Breast epithelium (tissue), 3 donors: Measurements from ENCODE around the gene MICAL2.

ENCODE experiments used
- CTCF ChIP-seq, 3 donors: fragments of 450-650 bp; IDR thresholded peaks; one replicate each; pipeline ENCODE4 v1.5.1; 2016 to 2017; ENCODE audit warnings: antibody characterized with exemption in 3 of 3, mild to moderate bottlenecking in 3 of 3, moderate library complexity in 3 of 3
- POLR2A ChIP-seq: fragments of 450-650 bp; IDR thresholded peaks from one replicate; pipeline ENCODE4 v1.6.1; 2016; ENCODE audit warnings: antibody characterized with exemption, mild to moderate bottlenecking, moderate library complexity
- POLR2AphosphoS5 ChIP-seq, 3 donors: sonication (generic); formaldehyde crosslinking; IDR thresholded peaks; one replicate each; pipeline ENCODE4 v1.6.1; 2017; ENCODE audit warnings: antibody characterized with exemption in 3 of 3

GRCh38 chr11:12075291-12075690 lies 35.1 kb upstream of the MICAL2 start:
- TF ChIP-seq CTCF (IDR thresholded peaks at IDR 0.05) (no peak), POLR2AphosphoS5 (IDR thresholded peaks at IDR 0.05) (no peak), POLR2A (no peak)
